Measurements from ENCODE around the gene GATD1. TPM values are rescaled to one million over a fixed set of nuclear protein-coding genes. Genes with fewer than 3 reads are reported as not detected.

Gene GATD1
- total and polyA plus RNA-seq, 2 donors (not counting 1 experiment from before 2014, with no cell fraction given) = 62.4 to 70.0 TPM

DNA sequence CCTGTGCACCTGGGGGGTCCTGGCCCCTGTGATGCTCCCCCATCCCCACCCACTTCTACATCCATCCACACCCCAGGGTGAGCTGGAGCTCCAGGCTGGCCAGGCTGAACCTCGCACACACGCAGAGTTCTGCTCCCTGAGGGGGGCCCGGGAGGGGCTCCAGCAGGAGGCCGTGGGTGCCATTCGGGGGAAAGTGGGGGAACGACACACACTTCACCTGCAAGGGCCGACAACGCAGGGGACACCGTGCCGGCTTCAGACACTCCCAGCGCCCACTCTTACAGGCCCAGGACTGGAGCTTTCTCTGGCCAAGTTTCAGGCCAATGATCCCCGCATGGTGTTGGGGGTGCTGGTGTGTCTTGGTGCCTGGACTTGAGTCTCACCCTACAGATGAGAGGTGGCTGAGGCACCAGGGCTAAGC, 50.0 kb downstream of the GATD1 start:
- 98% methylated on average over 12 of the region's 12 CpGs for WGBS (ENCODE audit: insufficient coverage)
- Histone ChIP-seq H3K79me2 (ENCODE audit: control insufficient read depth, insufficient read depth, low read length) (no peaks in the 10 kb centered on the region), H3K9me3 (ENCODE audit: control extremely low read depth in 1 of 3, control insufficient read depth in 2 of 3, insufficient read depth in 1 of 3, low read length in 2 of 3) (no peaks in the 10 kb centered on the region), H4K20me1 (ENCODE audit: control insufficient read depth, insufficient read depth, low read length, poor library complexity, severe bottlenecking) (peaks cover 9% of the 10 kb centered on the region), H3K27me3 (replicated peaks in 1 of 4; ENCODE audit: control extremely low read depth in 1 of 4, control insufficient read depth in 3 of 4, insufficient read depth in 4 of 4, low read length in 3 of 4) (peaks cover 0 to 25% (median 0%) of the 10 kb centered on the region in 4 experiments), H3K4me1 (ENCODE audit: control insufficient read depth in 2 of 2, insufficient read depth in 2 of 2, low read length in 2 of 2) (peaks cover 17 to 35% of the 10 kb centered on the region in 2 donors), H3K4me3 (ENCODE audit: control extremely low read depth in 1 of 5, extremely low read depth in 1 of 5, insufficient read depth in 1 of 5, low read depth in 2 of 5, low read length in 4 of 5) (no peak overlapping the region), H2AFZ (ENCODE audit: insufficient read depth, low read depth, low read length, poor library complexity, severe bottlenecking) (no peak overlapping the region), H3K4me2 (replicated peaks; ENCODE audit: low read depth, low read length, poor library complexity, severe bottlenecking) (peak overlapping the region; percentile 94), H3K36me3 (replicated peaks in 1 of 2; ENCODE audit: control extremely low read depth in 1 of 2, control insufficient read depth in 1 of 2, extremely low read depth in 1 of 2, insufficient read depth in 2 of 2, low read length in 1 of 2) (no peaks in the 10 kb centered on the region), H3K27ac (ENCODE audit: low read length in 2 of 2) (no peak overlapping the region), H3K9ac (ENCODE audit: low read length) (no peak overlapping the region)
- POLR2A ChIA-PET = interaction anchor here (1.6 to 8.2 kb wide), 2 partner anchors 32 to 192 kb away, joined by 4 to 105 read pairs; partner anchors contain the start of genes DEAF1, HRAS and TMEM80
- Mint-ChIP-seq H3K4me3 (no peak overlapping the region), H3K4me1 (peaks cover 15% of the 10 kb centered on the region), H3K27me3 (peaks cover 5% of the 10 kb centered on the region), H3K9me3 (ENCODE audit: insufficient read depth) (no peaks in the 10 kb centered on the region), H3K27ac (no peak overlapping the region)
- no peak for ATAC-seq (ENCODE audit: low read depth)
- peak; percentile 32 for DNase-seq
- TF ChIP-seq, protein P1, sequence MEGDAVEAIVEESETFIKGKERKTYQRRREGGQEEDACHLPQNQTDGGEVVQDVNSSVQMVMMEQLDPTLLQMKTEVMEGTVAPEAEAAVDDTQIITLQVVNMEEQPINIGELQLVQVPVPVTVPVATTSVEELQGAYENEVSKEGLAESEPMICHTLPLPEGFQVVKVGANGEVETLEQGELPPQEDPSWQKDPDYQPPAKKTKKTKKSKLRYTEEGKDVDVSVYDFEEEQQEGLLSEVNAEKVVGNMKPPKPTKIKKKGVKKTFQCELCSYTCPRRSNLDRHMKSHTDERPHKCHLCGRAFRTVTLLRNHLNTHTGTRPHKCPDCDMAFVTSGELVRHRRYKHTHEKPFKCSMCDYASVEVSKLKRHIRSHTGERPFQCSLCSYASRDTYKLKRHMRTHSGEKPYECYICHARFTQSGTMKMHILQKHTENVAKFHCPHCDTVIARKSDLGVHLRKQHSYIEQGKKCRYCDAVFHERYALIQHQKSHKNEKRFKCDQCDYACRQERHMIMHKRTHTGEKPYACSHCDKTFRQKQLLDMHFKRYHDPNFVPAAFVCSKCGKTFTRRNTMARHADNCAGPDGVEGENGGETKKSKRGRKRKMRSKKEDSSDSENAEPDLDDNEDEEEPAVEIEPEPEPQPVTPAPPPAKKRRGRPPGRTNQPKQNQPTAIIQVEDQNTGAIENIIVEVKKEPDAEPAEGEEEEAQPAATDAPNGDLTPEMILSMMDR (IDR thresholded peaks at IDR 0.05) = no peak
- TF ChIP-seq EZH2 (IDR thresholded peaks at IDR 0.05; ENCODE audit: borderline replicate concordance, insufficient read depth, low read depth, low read length, poor library complexity, severe bottlenecking) = no peak
- CTCF ChIA-PET = interaction anchor here (0.7 to 8.2 kb wide), 10 partner anchors 13 to 172 kb away, joined by 3 to 104 read pairs (median 7); partner anchors contain the start of genes DEAF1, TALDO1 and TMEM80
- intact Hi-C loops (cut with micrococcal nuclease) = loop anchor here (5.0 to 10.0 kb wide), 2 partner anchors 70 to 112 kb away; partner anchors contain the start of genes IRF7 and SLC25A22
